K562 (cell line): ENCODE results near the gene SEC22C. TPM values are rescaled to one million over a fixed set of nuclear protein-coding genes. Genes with fewer than 3 reads are reported as not detected.

Source experiments
- polyA plus RNA-seq, 8 experiments: library from polyadenylated mRNA; depleted of rRNA in 4 of 8; stranded (reverse) in 5 of 8; unstranded in 3 of 8; fragments of >200 nt; fragmentation: Nextera tagmentation in 2 of 8; fragmentation: Illumina TruSeq in 1 of 8; extraction: Ambion mirVana in 2 of 8; extraction: Trizol in 1 of 8; gene quantifications; 2 replicates each; pipeline versions ENCODE4 v1.2.1 to v1.2.3, GENCODE V29; 2011 to 2014; ENCODE audit warnings: inconsistent platforms in 1 of 8, missing spikeins in 1 of 8
- total RNA-seq, 7 experiments: library from RNA; depleted of rRNA in 6 of 7; stranded (reverse); fragments of >200 nt in 6 of 7; fragmentation: Illumina TruSeq in 2 of 7; extraction: Trizol in 2 of 7; gene quantifications; 2 replicates each; pipeline versions ENCODE4 v1.2.1 to v1.2.3, GENCODE V29; 2011 to 2021; ENCODE audit warnings: low replicate concordance in 1 of 7
- TF ChIP-seq, protein P1 (sequence below), 2 experiments: fragments of 450-650 bp; formaldehyde crosslinking in 1 of 2; IDR thresholded peaks; 2 replicates each; pipeline versions ENCODE4 v1.4.0 to v1.6.1; 2014 to 2020; ENCODE audit warnings: mild to moderate bottlenecking in 2 of 2, borderline replicate concordance in 1 of 2, low read depth in 1 of 2

SEC22C gene
- total and polyA plus RNA-seq, 9 of the 15 experiments (the other 6 are each of a cell fraction or from before 2014, with no cell fraction given), result 35.6 to 68.4 (median 50.7) TPM

GRCh38 chr3:42539871-42540714 is 41.7 kb downstream of the SEC22C start (continued):
- TF ChIP-seq, protein P1, sequence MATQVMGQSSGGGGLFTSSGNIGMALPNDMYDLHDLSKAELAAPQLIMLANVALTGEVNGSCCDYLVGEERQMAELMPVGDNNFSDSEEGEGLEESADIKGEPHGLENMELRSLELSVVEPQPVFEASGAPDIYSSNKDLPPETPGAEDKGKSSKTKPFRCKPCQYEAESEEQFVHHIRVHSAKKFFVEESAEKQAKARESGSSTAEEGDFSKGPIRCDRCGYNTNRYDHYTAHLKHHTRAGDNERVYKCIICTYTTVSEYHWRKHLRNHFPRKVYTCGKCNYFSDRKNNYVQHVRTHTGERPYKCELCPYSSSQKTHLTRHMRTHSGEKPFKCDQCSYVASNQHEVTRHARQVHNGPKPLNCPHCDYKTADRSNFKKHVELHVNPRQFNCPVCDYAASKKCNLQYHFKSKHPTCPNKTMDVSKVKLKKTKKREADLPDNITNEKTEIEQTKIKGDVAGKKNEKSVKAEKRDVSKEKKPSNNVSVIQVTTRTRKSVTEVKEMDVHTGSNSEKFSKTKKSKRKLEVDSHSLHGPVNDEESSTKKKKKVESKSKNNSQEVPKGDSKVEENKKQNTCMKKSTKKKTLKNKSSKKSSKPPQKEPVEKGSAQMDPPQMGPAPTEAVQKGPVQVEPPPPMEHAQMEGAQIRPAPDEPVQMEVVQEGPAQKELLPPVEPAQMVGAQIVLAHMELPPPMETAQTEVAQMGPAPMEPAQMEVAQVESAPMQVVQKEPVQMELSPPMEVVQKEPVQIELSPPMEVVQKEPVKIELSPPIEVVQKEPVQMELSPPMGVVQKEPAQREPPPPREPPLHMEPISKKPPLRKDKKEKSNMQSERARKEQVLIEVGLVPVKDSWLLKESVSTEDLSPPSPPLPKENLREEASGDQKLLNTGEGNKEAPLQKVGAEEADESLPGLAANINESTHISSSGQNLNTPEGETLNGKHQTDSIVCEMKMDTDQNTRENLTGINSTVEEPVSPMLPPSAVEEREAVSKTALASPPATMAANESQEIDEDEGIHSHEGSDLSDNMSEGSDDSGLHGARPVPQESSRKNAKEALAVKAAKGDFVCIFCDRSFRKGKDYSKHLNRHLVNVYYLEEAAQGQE (IDR thresholded peaks at IDR 0.05; ENCODE audit: borderline replicate concordance), result peak; percentile 30
- TF ChIP-seq, protein P1 (CRISPR knock-in tag; IDR thresholded peaks at IDR 0.05; ENCODE audit: low read depth), result no peak
